ENCODE measurements around the gene SUPT3H.

DNA sequence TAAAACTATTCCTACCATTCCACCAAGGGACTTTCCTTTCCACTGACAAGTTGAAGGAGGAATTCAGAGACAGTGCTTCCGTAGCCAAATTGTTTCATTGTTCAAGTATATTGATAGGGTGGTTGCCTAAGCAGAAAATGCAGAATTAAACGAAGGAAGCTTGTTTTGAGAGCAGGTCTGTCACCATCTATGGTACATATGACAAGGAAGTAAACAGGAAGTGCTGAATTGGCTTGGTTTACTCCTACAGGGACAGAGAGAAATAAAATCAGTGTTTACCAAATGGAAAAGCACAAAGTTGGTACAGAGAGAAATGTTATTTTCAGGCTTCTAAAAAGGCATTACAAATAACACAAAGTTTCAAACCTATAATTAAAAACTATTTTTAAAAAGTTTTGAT is 568.5 kb downstream of the SUPT3H start:
- TF ChIP-seq TAF1 (IDR thresholded peaks at IDR 0.05; ENCODE audit: low read depth, low read length): no peak
- TF ChIP-seq POLR2A (IDR thresholded peaks at IDR 0.05; ENCODE audit: low read depth, low read length): no peak
- TF ChIP-seq POLR2AphosphoS5 (IDR thresholded peaks at IDR 0.05; ENCODE audit: low read depth, low read length): no peak
